ENCODE results near the gene VSTM1. TPM values are rescaled to one million over a fixed set of nuclear protein-coding genes. Genes with fewer than 3 reads are reported as not detected.

VSTM1 gene
- total RNA-seq = not detected

- Histone ChIP-seq H3K9me3 (no peaks in the 10 kb centered on the region), H3K36me3 (no peaks in the 10 kb centered on the region), H3K4me3 (no peak within 1 kb of the TSS), H3K4me1 (no peaks in the 10 kb centered on the region), H3K27ac (no peak within 1 kb of the TSS), H3K27me3 (peaks cover 43% of the 10 kb centered on the region)
- WGBS, 2 donors (ENCODE audit: low coverage in 1 of 2) = 61 to 81% methylated on average over 7 to 11 of the region's 34 CpGs
- no peak for TF ChIP-seq EP300 (IDR thresholded peaks at IDR 0.05)
- ATAC-seq = no peak
Measured at GRCh38 chr19:54063350-54064116, at the start of gene VSTM1. Gene VSTM1, minus strand, starts transcription at chr19:54063897. Its CDS starts 120 bp downstream, at chr19:54063777.

- ATAC-seq = no peak
- peaks cover 0 to 78% of the 10 kb centered on the region in 2 donors for H3K36me3 ChIP-seq
- no peak overlapping the region for H3K4me3 ChIP-seq
- peaks cover 0 to 14% (median 8%) of the 10 kb centered on the region in 3 donors for H3K4me1 ChIP-seq
- H3K27me3 ChIP-seq = no peaks in the 10 kb centered on the region
- H3K9me3 ChIP-seq = no peaks in the 10 kb centered on the region
- no peak overlapping the region for H3K27ac ChIP-seq
- no peak for TF ChIP-seq POLR2A (IDR thresholded peaks at IDR 0.05)
- TF ChIP-seq EP300 (IDR thresholded peaks at IDR 0.05) = no peak
- no peak for TF ChIP-seq CTCF (IDR thresholded peaks at IDR 0.05)
- TF ChIP-seq POLR2AphosphoS5 (IDR thresholded peaks at IDR 0.05) = no peak
- 27 to 37% methylated on average over 2 of the region's 6 CpGs for WGBS, 2 donors (ENCODE audit: low coverage in 1 of 2)
Measured at GRCh38 chr19:54109651-54110050, 46.0 kb upstream of the VSTM1 start.

DNA sequence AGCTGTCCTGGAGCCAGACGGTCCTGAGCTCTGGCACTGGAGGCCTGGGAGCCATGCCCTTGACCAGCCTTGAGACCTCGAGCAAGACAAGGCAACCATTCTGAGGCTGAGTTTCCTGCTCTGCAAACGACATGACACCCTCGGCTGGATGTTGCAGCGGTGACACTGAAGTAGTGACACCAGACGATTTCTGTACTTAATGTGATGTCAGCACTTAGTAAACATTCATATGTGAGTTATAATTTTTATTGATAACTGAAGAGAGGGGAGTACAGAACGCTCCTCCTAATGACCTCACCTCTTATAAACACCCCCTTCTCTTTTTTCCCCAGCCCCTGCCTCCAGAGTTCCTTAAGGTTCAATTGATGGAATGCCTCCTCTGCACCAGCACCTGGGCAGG is 44.8 kb upstream of the VSTM1 start:
- H3K27me3 ChIP-seq = no peaks in the 10 kb centered on the region
- H3K27ac ChIP-seq = no peak overlapping the region
- no peak for ATAC-seq
- no peak for TF ChIP-seq POLR2AphosphoS5 (IDR thresholded peaks at IDR 0.05)
- peaks cover 0 to 78% of the 10 kb centered on the region in 2 donors for H3K36me3 ChIP-seq
- 67 to 73% methylated on average over 3 to 6 of the region's 7 CpGs for WGBS, 2 donors (ENCODE audit: low coverage in 1 of 2)
- H3K4me1 ChIP-seq = peaks cover 0 to 14% (median 2%) of the 10 kb centered on the region in 3 donors
- no peaks in the 10 kb centered on the region for H3K9me3 ChIP-seq
- H3K4me3 ChIP-seq = no peak overlapping the region

- WGBS, 2 donors (ENCODE audit: low coverage in 1 of 2) = 69 to 75% methylated on average over 7 to 9 of the region's 21 CpGs
- no peaks in the 10 kb centered on the region for H3K27me3 ChIP-seq
- no peak overlapping the region for H3K27ac ChIP-seq
- H3K9me3 ChIP-seq = no peaks in the 10 kb centered on the region
- peaks cover 0 to 74% of the 10 kb centered on the region in 2 donors for H3K36me3 ChIP-seq
- no peak for ATAC-seq
- peaks cover 0 to 18% (median 4%) of the 10 kb centered on the region in 3 donors for H3K4me1 ChIP-seq
- TF ChIP-seq EP300 (IDR thresholded peaks at IDR 0.05) (no peak), CTCF (IDR thresholded peaks at IDR 0.05) (no peak), POLR2AphosphoS5 (IDR thresholded peaks at IDR 0.05) (no peak), POLR2A (IDR thresholded peaks at IDR 0.05) (no peak)
- H3K4me3 ChIP-seq = no peak overlapping the region
Measured at GRCh38 chr19:54107876-54108490, 44.3 kb upstream of the VSTM1 start.

DNA sequence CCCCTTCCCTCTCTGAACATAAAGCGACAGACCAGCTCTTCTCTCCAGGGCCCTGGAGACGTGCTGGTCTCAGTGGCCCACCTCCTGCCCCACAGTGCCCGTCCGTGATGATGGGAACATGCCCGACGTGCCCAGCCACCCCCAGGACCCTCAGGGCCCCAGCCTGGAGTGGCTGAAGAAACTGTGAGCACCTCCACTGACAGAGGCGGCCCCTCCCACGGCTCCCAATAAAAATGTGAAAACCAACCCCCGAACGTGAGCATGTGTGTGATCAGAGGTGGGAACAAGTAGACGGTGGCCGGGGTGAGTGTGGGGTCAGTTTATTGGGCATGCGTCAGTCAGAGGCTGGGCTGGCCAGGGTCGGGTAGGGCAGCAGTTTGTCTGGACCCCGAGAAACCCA is 43.0 kb upstream of the VSTM1 start:
- no peaks in the 10 kb centered on the region for H3K27me3 ChIP-seq
- 59 to 83% methylated on average over 3 of the region's 15 CpGs for WGBS, 2 donors (ENCODE audit: low coverage in 1 of 2)
- H3K4me1 ChIP-seq = peaks cover 0 to 25% (median 8%) of the 10 kb centered on the region in 3 donors
- TF ChIP-seq POLR2A (IDR thresholded peaks at IDR 0.05) = no peak
- no peak for TF ChIP-seq POLR2AphosphoS5 (IDR thresholded peaks at IDR 0.05)
- TF ChIP-seq CTCF (IDR thresholded peaks at IDR 0.05) = no peak
- TF ChIP-seq EP300 (IDR thresholded peaks at IDR 0.05) = no peak
- H3K4me3 ChIP-seq = no peak overlapping the region
- ATAC-seq = no peak
- no peak overlapping the region for H3K27ac ChIP-seq
- H3K9me3 ChIP-seq = no peaks in the 10 kb centered on the region
- peaks cover 0 to 66% of the 10 kb centered on the region in 2 donors for H3K36me3 ChIP-seq

DNA sequence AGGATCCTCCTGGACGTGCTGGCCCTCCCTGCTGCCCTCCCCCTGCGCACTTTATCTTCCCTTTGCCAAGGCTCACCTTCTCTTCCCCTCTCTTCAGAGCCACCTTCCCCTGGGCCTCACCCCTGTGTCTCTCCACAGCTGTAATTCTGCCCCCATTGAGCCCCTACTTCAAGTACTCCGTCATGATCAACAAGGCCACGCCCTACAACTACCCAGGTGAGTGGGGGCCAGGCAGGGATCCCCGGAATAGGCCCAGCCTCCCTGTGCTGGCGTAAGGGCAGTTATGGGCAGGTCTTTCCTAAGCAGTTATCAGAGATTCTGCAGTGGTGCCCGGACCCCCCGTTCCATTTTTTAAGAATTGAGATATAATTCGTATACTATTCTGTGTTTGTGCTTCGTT is 42.1 kb upstream of the VSTM1 start:
- no peak for ATAC-seq
- Histone ChIP-seq H3K4me1 (peaks cover 0 to 25% (median 8%) of the 10 kb centered on the region in 3 donors), H3K27ac (no peak overlapping the region), H3K27me3 (no peaks in the 10 kb centered on the region), H3K36me3 (peaks cover 0 to 57% of the 10 kb centered on the region in 2 donors), H3K4me3 (no peak overlapping the region), H3K9me3 (no peaks in the 10 kb centered on the region)
- WGBS, 2 donors (ENCODE audit: low coverage in 1 of 2) = 87 to 93% methylated on average over 5 of the region's 10 CpGs
- no peak for TF ChIP-seq CTCF (IDR thresholded peaks at IDR 0.05)
- TF ChIP-seq POLR2AphosphoS5 (IDR thresholded peaks at IDR 0.05) = no peak
- no peak for TF ChIP-seq POLR2A (IDR thresholded peaks at IDR 0.05)
- TF ChIP-seq EP300 (IDR thresholded peaks at IDR 0.05) = no peak

Measured in gastroesophageal sphincter (tissue), 4 donors.